Stimulated activated naive CD4-positive, alpha-beta T cell (primary cell): ENCODE measurements around the gene TECPR2.
A peak's percentile ranks its signal among the peaks of the same experiment; 100 is the strongest.
"Not testable (repeated sequence)": the region's sequence is repeated elsewhere in the genome, so short reads cannot be mapped to it uniquely, and the experiment has no call there.

Experiments used
- DNase-seq, 6 experiments: peaks; one replicate each; lab custom pipeline; 2025; lab: John Stamatoyannopoulos, UW

TECPR2 gene

DNA sequence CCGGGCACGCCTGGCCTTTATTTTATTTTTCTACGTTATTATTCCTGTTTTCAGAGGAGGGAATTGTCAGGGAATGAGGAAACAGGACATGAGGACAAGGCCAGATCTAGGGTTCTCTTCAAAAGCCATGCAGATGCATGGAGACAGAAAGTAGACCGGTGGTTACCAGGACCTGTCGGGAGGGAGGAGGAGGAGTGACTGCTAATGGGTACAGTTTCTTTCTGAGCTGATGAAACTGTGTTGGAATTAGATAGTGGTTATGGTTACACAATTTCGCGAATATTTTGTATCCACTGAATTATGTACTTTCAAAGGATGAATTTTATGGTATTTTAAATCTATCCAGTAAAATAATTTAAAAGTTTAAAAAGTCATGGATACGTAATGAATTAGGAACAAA is 31.9 kb upstream of the TECPR2 start:
- no peak for DNase-seq

DNA sequence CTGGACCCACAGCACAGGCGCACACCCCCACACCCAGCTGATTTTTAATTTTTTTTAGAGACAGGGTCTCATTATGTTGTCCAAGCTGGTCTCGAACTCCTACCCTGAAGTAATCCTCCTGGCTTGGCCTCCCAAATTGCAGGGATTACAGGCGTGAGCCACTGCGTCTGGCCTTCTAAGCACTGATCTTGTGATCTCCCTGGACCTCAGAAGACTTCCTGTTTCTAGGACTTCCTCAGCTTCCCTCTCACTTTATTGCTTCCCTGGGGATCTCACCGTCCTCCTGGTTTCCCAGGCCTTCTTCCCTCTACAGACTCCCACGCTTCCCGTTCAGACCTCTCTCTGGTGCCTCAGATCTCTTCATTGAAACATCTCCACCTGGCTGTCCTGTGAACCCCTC is 29.4 kb upstream of the TECPR2 start:
- DNase-seq: no peak

DNA sequence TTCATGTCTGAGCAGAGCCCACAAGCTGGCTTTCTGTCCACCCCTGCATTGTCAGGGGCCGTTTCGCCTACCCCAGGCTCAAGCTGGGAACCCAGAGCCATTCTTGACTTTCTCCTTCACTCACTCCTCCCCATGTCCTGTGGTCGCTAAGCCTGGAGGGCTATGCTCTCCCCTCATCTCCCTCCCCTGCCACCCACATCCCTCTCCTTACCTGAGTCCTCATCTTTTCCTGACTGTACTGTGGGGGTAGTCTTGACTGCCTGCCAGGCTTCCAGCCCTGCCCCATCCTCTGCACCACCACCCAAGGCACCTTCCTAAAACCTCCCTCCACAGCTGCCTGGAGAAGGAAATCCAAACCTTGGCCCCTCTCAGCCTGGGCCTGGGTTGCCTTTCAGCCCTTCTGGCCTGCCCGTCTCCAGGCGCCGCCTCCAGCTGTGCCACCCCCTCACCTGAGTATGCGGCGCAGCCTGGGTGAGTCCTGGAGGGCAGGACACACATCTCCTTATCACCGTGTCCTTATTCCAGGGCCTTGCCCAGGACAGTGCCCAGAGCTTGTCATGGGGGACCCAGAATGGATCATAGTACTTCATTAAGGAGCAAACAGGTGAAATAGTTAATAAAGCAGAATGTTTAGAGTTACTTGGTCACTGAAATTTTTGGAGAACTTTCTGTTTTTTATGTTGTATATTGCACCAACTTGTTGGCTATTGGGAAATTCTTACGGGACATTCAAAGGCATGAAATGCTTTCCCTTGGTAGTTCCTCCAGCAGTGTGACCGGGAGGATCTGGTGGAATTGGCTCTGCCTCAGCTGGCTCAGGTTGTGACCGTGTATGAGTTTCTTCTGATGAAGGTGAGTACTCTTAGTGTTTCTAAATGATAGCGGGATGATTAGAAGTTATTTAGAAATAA is 28.7 kb upstream of the TECPR2 start:
- no peak for DNase-seq

DNA sequence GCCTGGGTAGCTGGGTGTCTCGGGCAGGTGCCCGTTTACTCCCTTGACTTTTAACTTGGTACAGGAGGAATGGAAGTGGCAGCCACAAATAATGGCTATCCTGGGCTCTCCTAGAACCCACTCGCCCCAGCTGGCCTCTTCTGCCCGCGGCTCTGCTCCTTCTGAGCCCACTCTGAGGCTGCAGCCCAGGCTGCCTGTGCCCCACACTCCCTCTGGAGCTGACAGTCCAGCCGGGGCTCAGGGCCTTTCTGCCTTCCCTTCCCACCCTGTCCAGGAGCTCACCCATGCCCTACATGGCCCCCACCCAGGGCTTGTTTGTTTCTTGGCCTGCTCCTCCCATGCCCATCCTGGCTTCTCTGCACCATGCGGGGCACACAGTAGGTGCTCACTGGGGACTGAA is 27.6 kb upstream of the TECPR2 start:
- no peak for DNase-seq

DNA sequence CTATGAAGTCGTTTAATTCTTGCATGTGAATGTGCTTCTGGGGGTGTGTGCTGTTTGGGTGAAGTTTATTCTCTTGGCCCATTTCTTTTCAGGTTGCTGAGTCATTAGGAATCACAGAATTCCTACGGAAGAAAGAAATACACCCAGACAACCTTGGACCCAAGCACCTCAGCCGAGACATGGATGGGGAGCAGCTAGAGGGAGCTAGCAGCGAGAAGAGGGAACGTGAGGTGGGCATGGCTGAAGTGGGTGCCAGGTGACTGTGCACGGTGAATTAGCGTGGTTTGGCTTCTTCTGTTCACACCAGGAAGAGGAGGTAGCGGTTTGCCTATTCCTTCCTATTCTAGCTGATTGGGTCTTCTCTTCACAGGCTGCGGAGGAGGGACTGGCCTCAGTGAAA is 24.0 kb upstream of the TECPR2 start:
- DNase-seq: no peak

DNA sequence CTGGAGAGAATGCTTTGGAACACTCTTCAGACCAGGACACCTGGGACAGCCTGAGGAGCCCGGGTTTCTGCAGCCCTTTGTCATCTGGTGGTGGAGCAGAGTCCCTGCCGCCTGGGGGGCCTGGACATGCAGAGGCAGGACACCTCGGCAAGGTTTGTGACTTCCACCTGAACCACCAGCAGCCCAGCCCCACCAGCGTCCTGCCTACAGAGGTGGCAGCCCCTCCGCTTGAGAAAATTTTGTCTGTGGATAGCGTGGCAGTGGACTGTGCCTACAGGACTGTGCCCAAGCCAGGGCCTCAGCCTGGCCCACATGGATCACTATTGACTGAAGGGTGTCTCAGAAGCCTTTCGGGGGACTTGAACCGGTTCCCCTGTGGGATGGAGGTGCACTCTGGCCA is 21.2 kb upstream of the TECPR2 start:
- no peak for DNase-seq

DNA sequence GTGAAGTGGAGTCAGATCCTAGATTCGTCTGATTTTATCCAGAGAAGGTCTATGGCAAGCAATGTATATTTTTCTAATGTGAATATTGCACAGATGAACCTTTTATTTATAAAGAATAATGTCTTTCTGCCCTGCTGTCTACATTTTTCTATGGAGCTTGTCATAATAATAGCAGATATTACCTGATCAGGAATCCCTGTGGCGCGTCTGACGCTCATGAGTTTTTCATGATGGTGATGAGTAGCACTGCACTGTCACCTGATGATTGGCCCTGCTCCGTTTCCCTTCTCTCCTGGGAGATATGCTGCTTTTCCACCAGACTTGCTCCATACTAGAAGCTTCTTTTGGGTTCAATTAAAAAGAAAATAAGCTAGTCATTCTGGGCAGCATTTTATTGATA is 20.5 kb upstream of the TECPR2 start:
- no peak for DNase-seq

DNA sequence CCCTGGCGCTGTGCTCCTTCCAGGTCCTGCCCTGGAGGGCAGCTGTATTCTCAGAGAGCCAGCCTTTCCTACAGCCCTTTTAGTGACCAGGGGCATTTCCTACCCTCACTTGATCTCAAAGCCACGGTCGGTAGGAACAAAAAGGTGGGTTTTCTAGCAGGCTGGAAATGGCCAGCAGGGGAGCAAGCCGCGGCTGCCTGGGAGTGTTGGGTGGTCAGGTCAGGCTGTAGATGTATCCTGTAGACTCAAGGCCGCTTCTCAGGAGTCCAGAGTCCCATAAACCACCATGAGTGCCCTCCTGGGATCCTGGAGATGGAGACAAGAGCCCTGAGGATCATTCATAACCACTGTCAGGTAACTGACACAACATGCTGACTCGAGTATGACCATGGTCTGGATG is 18.7 kb upstream of the TECPR2 start:
- DNase-seq: no peak

DNA sequence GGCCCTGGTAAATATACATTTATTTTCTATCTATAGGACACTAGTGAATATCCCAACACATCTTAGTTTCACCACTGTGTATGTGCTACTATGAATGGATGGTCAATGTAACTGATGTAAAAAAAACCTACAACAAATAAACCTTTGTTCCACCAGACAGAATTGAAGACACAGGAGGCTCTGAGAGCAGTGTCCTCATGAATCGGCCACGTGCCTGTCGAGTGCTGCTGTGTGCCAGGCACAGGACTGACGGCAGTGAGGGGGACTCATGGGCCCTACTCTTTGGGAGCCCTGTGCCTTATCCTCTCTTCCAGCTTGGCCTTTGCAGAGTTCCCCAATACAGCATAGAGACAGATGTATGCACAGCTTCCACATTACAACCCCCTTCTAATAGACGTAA is 18.3 kb upstream of the TECPR2 start:
- DNase-seq: no peak

DNA sequence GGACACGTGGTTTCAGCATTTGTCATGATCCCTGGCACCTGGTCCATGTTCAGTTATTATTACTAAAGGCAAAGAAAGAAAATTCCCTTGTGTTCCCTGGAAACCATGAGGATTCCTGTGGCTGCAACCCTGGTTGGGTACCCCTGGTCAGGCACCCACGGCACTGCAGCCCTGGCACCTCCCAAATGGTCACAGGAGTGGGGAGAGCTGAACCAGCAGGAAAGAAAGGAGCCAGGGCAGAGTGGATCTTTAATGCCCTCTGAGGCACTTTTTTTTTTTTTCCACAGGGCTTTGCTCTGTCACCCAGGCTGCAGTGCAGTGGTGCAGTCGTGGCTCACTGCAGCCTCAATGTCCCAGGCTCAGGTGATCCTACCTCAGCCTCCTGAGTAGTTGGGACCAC is 17.5 kb upstream of the TECPR2 start:
- no peak for DNase-seq

DNA sequence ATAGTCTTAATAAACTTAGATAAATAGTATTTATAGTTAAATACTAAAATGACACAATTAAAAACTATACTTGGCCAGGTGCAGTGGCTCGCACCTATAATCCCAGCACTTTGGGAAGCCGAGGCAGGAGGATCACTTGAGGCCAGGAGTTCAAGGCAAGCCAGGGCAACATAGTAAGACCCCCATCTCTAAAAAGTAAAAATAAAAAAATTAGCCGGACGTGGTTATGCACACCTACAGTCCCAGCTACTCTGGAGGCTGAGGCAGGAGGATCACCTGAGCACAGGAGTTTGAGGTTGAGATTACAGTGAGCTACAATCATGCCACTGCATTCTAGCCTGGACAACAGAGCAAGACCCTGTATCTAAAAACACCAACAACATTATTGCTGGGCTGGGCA is 16.1 kb upstream of the TECPR2 start:
- DNase-seq: no peak

DNA sequence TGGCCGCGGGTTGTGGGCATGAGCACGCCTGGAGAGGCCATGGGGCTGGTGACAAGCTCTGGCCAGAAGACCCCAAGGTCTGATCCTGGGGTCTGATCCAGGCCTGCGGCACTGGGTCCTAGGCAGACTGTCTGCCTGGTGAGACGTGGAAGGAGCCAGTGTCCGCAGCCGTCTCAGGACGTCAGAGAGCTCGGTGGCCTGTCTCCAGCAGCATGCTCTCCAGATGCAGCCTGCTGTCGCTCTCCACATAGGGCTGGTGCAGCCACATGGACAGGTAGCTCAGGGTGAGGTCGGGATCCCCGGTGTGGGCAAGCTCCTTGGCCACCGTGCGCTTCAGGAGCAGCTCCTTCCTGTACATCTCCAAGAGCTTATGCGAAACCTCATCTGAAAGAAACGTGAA is 14.4 kb upstream of the TECPR2 start:
- DNase-seq: no peak

DNA sequence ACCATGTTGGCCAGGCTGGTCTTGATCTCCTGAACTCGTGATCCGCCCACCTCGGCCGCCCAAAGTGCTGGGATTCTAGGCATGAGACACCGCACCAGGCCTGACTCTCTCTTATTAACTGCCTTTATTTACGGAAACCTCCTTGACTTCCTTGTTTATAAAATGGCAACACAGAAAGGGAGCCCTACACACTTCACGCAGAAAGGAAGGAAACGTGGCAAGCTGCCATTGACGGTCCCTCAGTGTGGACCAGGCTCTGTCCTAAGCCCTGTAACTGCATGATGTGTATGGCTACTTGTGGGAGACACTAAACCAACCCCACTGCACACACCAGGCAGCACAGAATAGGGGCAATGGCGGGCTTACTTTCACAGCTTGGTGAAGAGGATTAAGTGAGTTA is 11.7 kb upstream of the TECPR2 start:
- no peak for DNase-seq

DNA sequence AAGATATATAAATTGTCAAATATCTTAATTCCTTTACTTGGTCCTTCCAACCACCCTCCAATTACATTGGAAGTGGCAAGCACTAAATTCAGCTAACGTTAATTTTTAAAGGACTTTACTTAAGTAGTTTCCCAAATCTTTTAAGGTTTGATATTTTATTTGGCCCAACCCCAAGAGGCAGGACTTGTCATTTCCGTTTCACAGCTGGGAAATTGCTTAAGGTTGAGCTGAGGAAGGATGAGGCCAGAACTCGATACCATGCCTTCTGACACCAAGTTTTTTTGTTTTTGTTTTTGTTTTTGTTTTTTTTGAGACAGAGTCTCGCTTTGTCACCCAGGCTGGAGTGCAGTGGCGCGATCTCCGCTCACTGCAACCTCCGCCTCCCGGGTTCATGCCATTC is 11.1 kb upstream of the TECPR2 start:
- DNase-seq: not testable (repeated sequence)

DNA sequence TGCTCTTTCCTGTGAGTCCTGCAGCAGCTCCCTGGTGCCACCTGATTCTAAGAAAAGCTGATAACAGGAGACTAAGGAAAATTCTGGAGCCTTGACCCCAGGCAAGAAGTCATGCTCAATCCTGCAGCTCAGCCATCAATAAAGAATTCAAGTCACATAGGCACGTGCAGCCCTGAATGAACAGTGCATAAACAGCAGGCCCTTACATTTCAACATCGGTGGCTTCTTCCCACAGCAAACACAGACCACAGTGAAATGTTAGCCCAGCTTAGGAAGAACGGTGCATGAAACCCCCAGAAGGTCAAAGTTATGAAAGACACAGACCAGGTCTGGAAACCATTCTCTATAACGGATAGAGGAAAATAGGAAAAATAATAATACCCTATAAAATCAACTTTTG is 10.5 kb upstream of the TECPR2 start:
- DNase-seq: no peak

DNA sequence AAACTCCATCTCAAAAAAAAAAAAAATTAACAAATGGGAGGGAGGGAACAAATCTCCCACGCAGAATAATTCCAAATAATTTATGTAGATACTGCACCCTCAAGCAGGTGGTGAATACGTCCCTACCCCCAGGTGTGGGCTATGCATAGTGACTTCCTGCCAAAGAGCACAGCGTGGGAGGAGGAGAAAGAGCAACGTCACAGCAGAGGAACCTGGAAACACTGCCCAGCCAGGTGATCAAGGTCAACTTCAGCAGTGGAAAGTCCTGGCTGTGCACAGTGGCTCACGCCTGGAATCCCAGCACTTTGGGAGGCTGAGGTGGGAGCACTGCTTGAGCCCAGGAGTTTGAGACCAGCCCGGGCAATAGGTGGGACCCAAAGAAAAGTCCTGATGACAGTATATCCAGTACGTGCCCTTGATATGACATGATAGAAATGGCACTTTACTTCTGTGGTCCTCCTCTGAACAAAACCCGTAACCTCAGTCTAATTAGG is 9.6 kb upstream of the TECPR2 start:
- DNase-seq: no peak

DNA sequence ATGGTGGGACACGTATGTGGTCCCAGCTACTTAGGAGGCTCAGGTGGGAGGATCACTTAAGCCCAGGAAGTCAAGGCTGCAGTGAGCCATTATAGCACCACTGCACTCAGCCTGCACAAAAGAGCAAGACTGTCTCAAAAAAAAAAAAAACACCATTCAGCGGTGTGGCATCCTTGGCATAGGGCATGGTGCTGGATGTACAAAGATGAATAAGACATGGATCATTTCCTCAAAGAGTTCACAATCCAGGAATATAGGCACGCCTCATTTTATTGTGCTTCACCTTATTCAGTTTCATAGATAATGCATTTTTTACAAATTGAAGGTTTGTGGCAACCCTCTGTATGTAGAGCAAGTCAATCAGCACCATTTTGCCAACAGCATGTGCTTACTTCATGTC is 6.5 kb upstream of the TECPR2 start:
- DNase-seq: no peak

DNA sequence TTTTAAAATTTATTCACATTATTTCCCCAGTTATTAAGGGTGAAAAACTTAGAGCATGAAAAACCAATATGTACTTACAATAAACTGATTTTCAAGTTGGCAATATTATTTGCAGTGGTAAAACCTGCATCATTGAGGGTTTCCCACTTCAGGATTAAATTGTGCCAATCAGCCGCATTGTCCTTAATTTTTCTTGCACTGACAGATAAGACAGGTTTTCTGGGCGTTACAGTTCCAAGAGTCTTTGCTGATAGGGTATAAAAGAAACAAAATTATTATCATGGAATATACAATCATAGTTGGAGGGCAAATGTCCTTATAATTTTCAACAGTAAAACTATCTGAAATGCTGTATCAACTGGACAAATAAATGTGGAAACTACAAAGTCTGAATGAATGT is 3.4 kb upstream of the TECPR2 start:
- no peak for DNase-seq

DNA sequence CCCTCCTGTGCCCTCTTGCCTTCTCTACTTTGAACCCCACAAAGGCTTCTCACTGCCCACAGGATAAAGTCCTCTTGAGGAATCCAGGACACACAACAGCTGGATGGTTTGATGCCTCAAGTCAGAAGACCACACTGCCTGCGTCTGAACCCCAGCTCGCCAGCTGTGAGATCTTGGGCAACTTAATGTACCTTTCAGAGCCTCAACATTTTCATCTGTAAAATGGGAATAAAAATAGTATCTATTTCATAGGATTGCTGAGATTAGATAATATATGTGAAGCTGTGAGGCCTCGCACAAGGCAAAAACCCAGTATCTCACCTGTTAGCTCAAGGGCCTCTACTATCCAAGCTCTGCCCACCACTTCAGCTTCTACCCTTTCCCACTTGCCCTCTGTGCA is 2.4 kb upstream of the TECPR2 start:
- no peak for DNase-seq

DNA sequence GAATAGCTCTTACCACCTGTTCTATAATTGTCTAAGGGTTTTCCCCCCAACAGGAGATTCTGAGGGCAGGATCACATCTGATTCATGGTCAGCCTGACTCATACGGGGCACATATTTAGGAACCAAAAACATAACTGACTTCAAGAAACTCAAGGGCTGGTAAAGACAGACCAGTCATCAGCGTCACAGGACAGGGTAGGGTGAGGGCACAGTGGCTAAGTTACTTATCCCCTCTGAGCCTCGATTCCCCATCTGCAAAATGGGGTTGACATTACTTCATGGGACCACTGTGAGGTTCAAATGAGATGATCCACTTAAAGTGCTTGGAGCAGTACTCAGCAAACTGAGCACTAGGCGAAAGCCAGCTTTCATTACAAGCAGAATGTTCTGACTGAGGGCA is 657 bp upstream of the TECPR2 start:
- no peak for DNase-seq

DNA sequence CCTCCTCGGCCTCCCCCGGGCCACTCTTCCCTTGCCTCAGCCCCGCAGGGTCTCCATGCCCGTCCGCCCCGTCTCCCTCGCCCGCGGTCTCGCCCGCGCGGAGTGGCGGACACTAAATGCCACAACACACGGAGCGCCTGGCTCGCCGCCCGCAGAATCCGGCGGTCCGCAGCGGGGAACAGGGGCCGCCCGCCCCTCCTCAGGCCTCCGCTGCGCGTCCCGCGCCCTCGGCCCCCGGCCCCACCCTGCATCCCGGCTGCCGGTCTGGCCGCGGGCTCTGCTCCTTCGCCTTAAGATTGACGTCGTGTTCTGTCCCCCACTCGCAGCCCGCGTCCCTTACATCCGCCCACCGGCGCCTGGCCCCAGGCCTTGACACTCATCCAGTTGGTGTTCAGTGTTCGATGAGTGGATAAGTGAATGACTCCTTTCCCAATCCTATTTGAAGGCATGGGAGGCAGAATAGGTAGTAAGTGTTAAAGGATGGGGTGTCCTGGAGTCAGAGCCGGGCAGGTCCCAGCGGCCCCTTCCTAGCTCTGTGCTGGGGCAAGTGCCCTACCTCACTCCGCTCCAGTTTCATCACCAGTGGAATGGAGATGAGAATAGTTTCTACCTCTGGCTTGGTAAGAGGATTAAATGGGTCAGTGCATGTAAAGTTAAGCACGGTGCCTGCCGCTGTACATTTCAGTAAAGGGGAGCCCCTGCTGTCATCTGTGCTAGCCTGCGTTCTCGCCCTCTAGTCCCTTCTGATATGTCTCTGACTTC is 622 bp downstream of the TECPR2 start:
- DNase-seq: peak in 4 of 6 experiments; percentile 33 to 47 (median 39)

DNA sequence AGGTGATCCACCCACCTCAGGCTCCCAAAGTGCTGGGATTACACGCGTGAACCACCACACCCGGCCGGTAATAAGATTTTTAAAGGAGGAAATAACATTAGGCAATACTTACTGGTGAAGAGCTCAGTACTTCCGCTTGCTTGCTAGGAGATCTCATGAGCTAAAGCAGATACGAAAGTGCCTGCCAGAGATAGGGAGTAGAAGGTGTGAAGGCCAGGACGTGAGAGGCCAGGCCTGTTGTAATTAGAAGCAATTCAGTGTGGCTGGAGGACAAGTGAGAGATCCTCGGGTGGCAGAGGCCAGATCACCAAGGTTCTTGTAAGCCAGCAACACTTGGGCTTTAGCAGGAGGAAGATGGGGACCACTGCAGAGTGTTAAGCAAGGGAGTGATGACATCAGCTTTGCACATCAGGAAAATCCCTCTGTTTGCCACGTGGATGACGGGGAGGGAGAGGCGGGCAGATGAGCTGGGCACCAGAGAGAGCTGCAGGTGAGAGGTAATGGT is 7.6 kb downstream of the TECPR2 start:
- DNase-seq: no peak

DNA sequence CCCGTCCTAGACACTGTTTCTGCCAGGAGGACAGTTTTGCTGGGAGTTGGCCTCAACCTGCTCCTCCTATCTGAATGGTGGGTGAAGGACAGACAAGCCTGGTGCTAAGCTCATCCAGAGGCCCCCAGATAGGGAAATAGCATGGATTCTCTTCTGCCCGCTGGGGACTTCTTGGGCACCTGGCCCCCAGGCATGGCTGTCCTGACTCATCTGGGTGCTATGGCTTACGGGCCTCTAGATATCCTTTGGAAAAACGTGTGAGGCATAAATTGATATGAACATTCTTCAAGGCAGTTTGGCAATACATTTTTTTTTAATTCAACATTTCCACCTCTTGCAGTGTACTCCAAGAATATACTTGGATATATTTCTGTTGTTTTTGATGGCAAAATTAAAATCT is 8.6 kb downstream of the TECPR2 start:
- DNase-seq: no peak
